ENCODE data around the gene HIGD2A.
A peak's percentile ranks its signal among the peaks of the same experiment; 100 is the strongest.

HIGD2A gene

GRCh38 chr5:176369934-176370711, 18.4 kb upstream of the HIGD2A start:
- no peak for DNase-seq

- DNase-seq = no peak
These were observed 16.7 kb upstream of the HIGD2A start for GRCh38 chr5:176371621-176372539.

GRCh38 chr5:176373100-176373818, 15.3 kb upstream of the HIGD2A start:
- DNase-seq = peak; percentile 13

- no peak for DNase-seq
These were observed 8.7 kb upstream of the HIGD2A start for GRCh38 chr5:176379881-176380280.

- no peak for DNase-seq
These were observed 7.1 kb upstream of the HIGD2A start for GRCh38 chr5:176381423-176381822.

- no peak for DNase-seq
These were observed 6.6 kb upstream of the HIGD2A start for GRCh38 chr5:176381979-176382378.

GRCh38 chr5:176382721-176383120, 5.8 kb upstream of the HIGD2A start:
- no peak for DNase-seq

GRCh38 chr5:176383248-176383905, 5.2 kb upstream of the HIGD2A start:
- no peak for DNase-seq

GRCh38 chr5:176383961-176384360, 4.6 kb upstream of the HIGD2A start:
- DNase-seq = no peak

GRCh38 chr5:176384366-176384930, 4.1 kb upstream of the HIGD2A start:
- no peak for DNase-seq

GRCh38 chr5:176384991-176385390, 3.6 kb upstream of the HIGD2A start:
- no peak for DNase-seq

GRCh38 chr5:176386491-176386890, 2.1 kb upstream of the HIGD2A start:
- no peak for DNase-seq

- no peak for DNase-seq
These were observed 1.1 kb upstream of the HIGD2A start for GRCh38 chr5:176387384-176387925.

- DNase-seq = no peak
These were observed 528 bp upstream of the HIGD2A start for GRCh38 chr5:176388003-176388443.

- DNase-seq = no peak
These were observed 878 bp downstream of the HIGD2A start for GRCh38 chr5:176389135-176390123.

GRCh38 chr5:176391479-176391878, 2.9 kb downstream of the HIGD2A start:
- DNase-seq = no peak

- DNase-seq = no peak
These were observed 3.4 kb downstream of the HIGD2A start for GRCh38 chr5:176391999-176392398.

- no peak for DNase-seq
These were observed 4.0 kb downstream of the HIGD2A start for GRCh38 chr5:176392526-176392925.

GRCh38 chr5:176394096-176394495, 5.5 kb downstream of the HIGD2A start:
- DNase-seq = no peak

- DNase-seq = no peak
These were observed 6.5 kb downstream of the HIGD2A start for GRCh38 chr5:176394881-176395675.
